Measurements from ENCODE around the gene SAMD4B. TPM values are rescaled to one million over a fixed set of nuclear protein-coding genes. Genes with fewer than 3 reads are reported as not detected.
A peak's percentile ranks its signal among the peaks of the same experiment; 100 is the strongest.

Gene SAMD4B
- total RNA-seq, 4 donors from 2014 or later = 79.5 to 212 (median 124) TPM

GRCh38 chr19:39406656-39407409 lies 64.6 kb downstream of the SAMD4B start, which contains the start of gene ZFP36:
Gene ZFP36 (plus strand): TSS chr19:39406847. CDS start chr19:39406905, 58 bp downstream.
- no peaks in the 10 kb centered on the region for H3K27me3 ChIP-seq
- H3K4me3 ChIP-seq (replicated peaks in 1 of 3) = peak within 1 kb of the TSS; percentile 23 to 99 (median 92)
- peaks cover 14 to 20% of the 10 kb centered on the region in 2 donors for H3K36me3 ChIP-seq
- TF ChIP-seq CTCF (IDR thresholded peaks at IDR 0.05) = no peak
- peak; percentile 97 to 99 for TF ChIP-seq POLR2A (IDR thresholded peaks at IDR 0.05)
- peak within 1 kb of the TSS; percentile 95 to 100 (median 99) for H3K27ac ChIP-seq
- H3K4me1 ChIP-seq = peaks cover 49 to 56% of the 10 kb centered on the region in 2 donors
- H3K9me3 ChIP-seq = no peaks in the 10 kb centered on the region
- peak; percentile 87 for DNase-seq
- intact Hi-C loops (cut with DNase I) = no loop called here
- 0% methylated on average over 8 to 27 of the region's 56 CpGs for WGBS, 2 donors

GRCh38 chr19:39407410-39407659 lies 65.1 kb downstream of the SAMD4B start:
- Histone ChIP-seq H3K27ac (peak overlapping the region; percentile 95 to 100 (median 99)), H3K4me1 (peaks cover 44 to 51% of the 10 kb centered on the region in 2 donors), H3K4me3 (replicated peaks in 1 of 3) (peak overlapping the region; percentile 23 to 99 (median 92)), H3K27me3 (no peaks in the 10 kb centered on the region), H3K9me3 (no peaks in the 10 kb centered on the region), H3K36me3 (peaks cover 14 to 20% of the 10 kb centered on the region in 2 donors)
- TF ChIP-seq POLR2A (IDR thresholded peaks at IDR 0.05) (no peak), CTCF (IDR thresholded peaks at IDR 0.05) (no peak)
- DNase-seq = no peak
- WGBS, 2 donors = 0 to 3% methylated on average over 5 to 6 of the region's 14 CpGs
- intact Hi-C loops (cut with DNase I) = no loop called here

GRCh38 chr19:39407660-39408391 lies 65.6 kb downstream of the SAMD4B start:
- WGBS, 2 donors = 53 to 54% methylated on average over 17 to 19 of the region's 40 CpGs
- H3K4me3 ChIP-seq (replicated peaks in 1 of 3) = peak overlapping the region; percentile 23 to 99 (median 92)
- peaks cover 14 to 20% of the 10 kb centered on the region in 2 donors for H3K36me3 ChIP-seq
- DNase-seq = peak; percentile 58 to 66
- intact Hi-C loops (cut with DNase I) = no loop called here
- no peaks in the 10 kb centered on the region for H3K27me3 ChIP-seq
- no peaks in the 10 kb centered on the region for H3K9me3 ChIP-seq
- peaks cover 39 to 49% of the 10 kb centered on the region in 2 donors for H3K4me1 ChIP-seq
- TF ChIP-seq CTCF (IDR thresholded peaks at IDR 0.05) (no peak), POLR2A (IDR thresholded peaks at IDR 0.05) (peak in 1 of 2 donors; percentile 12)
- H3K27ac ChIP-seq = peak overlapping the region; percentile 95 to 100 (median 99)

GRCh38 chr19:39408392-39409207 lies 66.4 kb downstream of the SAMD4B start:
- 46 to 58% methylated on average over 18 to 20 of the region's 20 CpGs for WGBS, 2 donors
- Histone ChIP-seq H3K36me3 (peaks cover 14 to 20% of the 10 kb centered on the region in 2 donors), H3K4me3 (replicated peaks in 1 of 3) (peak overlapping the region; percentile 23 to 99 (median 92)), H3K4me1 (peaks cover 39 to 44% of the 10 kb centered on the region in 2 donors), H3K27me3 (no peaks in the 10 kb centered on the region), H3K27ac (peak overlapping the region; percentile 95 to 100 (median 99)), H3K9me3 (no peaks in the 10 kb centered on the region)
- TF ChIP-seq POLR2A (IDR thresholded peaks at IDR 0.05) (no peak), CTCF (IDR thresholded peaks at IDR 0.05) (no peak)
- peak; percentile 37 to 43 for DNase-seq
- intact Hi-C loops (cut with DNase I) = no loop called here

All from thyroid gland (tissue), 4 donors.